ENCODE measurements around the gene EFHC1.

EFHC1 gene

GRCh38 chr6:52407467-52407866 lies 12.7 kb upstream of the EFHC1 start:
- TF ChIP-seq CTCF (conservative IDR thresholded peaks at IDR 0.05; ENCODE audit: control insufficient read depth, insufficient read depth, low read depth, low read length) = peak; percentile 58
- peak; percentile 63 for DNase-seq (ENCODE audit: low read depth)
- H3K4me3 ChIP-seq (ENCODE audit: control insufficient read depth, low read depth, low read length) = no peak overlapping the region

- TF ChIP-seq CTCF (conservative IDR thresholded peaks at IDR 0.05; ENCODE audit: control insufficient read depth, insufficient read depth, low read depth, low read length) = no peak
- DNase-seq (ENCODE audit: low read depth) = peak; percentile 72
Measured at GRCh38 chr6:52409499-52409898, 10.6 kb upstream of the EFHC1 start.

DNA sequence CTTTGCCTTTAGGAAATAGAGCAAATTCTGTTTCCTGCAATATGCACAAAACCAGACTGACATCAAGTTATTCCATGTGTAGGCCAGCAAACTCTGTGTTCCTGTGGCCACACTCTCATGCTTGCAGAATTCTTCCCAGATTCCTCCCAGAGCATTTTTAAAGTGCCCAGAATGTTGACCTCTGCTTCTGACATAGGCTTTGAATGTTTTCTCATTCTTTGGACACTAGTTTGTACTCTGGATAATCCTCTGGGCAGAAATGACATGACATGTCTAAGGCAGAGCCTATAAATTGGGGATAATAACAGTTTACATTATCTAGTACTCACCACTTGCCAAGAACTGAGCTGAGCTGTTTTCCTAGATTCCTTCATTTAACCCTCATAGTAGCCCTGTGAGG lies 9.2 kb upstream of the EFHC1 start:
- DNase-seq (ENCODE audit: low read depth) = no peak
- no peak for TF ChIP-seq CTCF (conservative IDR thresholded peaks at IDR 0.05; ENCODE audit: control insufficient read depth, insufficient read depth, low read depth, low read length)
- no peak overlapping the region for H3K4me3 ChIP-seq (ENCODE audit: control insufficient read depth, low read depth, low read length)

More at GRCh38 chr6:52409499-52409898, 10.6 kb upstream of the EFHC1 start:
- H3K4me3 ChIP-seq (ENCODE audit: control insufficient read depth, low read depth, low read length) = no peak overlapping the region

- no peak for TF ChIP-seq CTCF (conservative IDR thresholded peaks at IDR 0.05; ENCODE audit: control insufficient read depth, insufficient read depth, low read depth, low read length)
- no peak overlapping the region for H3K4me3 ChIP-seq (ENCODE audit: control insufficient read depth, low read depth, low read length)
- no peak for DNase-seq (ENCODE audit: low read depth)
Measured at GRCh38 chr6:52411911-52412310, 8.2 kb upstream of the EFHC1 start.

- no peak for DNase-seq (ENCODE audit: low read depth)
- no peak overlapping the region for H3K4me3 ChIP-seq (ENCODE audit: control insufficient read depth, low read depth, low read length)
- no peak for TF ChIP-seq CTCF (conservative IDR thresholded peaks at IDR 0.05; ENCODE audit: control insufficient read depth, insufficient read depth, low read depth, low read length)
Measured at GRCh38 chr6:52415333-52415732, 4.8 kb upstream of the EFHC1 start.

DNA sequence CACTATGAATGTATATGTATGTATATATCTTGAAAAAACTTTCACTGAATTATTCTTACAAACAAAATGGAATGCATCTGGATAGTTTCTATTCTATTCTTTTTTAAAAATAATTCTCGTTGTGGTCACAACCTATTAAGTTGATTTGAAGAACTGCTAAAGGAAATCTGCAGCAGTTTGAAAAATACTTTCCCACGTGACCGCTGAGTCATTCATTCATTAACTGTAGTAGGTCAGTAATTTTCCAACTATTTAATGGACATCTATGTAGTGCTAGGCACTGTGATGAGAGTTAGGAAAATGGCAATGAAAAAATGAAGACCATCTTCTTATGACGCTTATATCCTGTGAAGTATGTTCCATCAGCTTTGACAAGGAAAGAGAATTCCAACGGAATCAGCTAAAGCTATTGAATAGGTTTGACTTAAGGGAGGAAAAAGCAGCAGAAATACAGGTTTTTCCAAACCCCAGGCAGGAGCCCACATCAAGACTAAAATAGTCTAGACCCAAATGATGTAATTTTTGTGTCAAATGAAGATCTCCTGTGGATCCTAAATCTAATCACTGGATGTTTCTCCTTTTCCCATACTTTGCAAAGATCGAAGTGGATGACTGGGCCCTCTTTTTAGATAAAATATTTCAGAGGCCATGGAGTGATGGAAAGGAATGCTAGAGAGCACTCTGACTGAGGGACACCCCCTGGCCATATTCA lies 4.1 kb upstream of the EFHC1 start:
- no peak for TF ChIP-seq CTCF (conservative IDR thresholded peaks at IDR 0.05; ENCODE audit: control insufficient read depth, insufficient read depth, low read depth, low read length)
- no peak overlapping the region for H3K4me3 ChIP-seq (ENCODE audit: control insufficient read depth, low read depth, low read length)
- peak; percentile 66 for DNase-seq (ENCODE audit: low read depth)
